HUES48 (cell line): ENCODE data around the gene HYDIN.

Source experiments
- H3K27ac ChIP-seq: one replicate; pipeline ENCODE4 v1.7.0; 2013; ENCODE audit warnings: low read depth, low read length, inconsistent platforms
- H3K27me3 ChIP-seq: 2 replicates; pipeline ENCODE4 v1.6.1; 2013; ENCODE audit warnings: mild to moderate bottlenecking, low read length; ENCODE audit not compliant: control insufficient read depth, insufficient read depth
- H3K36me3 ChIP-seq: 2 replicates; pipeline ENCODE4 v1.6.1; 2013; ENCODE audit warnings: low read length; ENCODE audit not compliant: control insufficient read depth, insufficient read depth
- H3K4me1 ChIP-seq: 2 replicates; pipeline ENCODE4 v1.6.1; 2013; ENCODE audit warnings: mild to moderate bottlenecking, low read length; ENCODE audit not compliant: control insufficient read depth, insufficient read depth
- H3K4me3 ChIP-seq: 2 replicates; pipeline ENCODE4 v1.5.1; 2013; ENCODE audit warnings: mild to moderate bottlenecking, low read depth, low read length
- H3K9ac ChIP-seq: 2 replicates; pipeline ENCODE4 v1.6.1; 2013; ENCODE audit warnings: mild to moderate bottlenecking, low read depth, low read length, moderate library complexity
- H3K9me3 ChIP-seq: 2 replicates; pipeline ENCODE4 v1.6.1; 2013; ENCODE audit warnings: low read length; ENCODE audit not compliant: control insufficient read depth, insufficient read depth

HYDIN gene

GRCh38 chr16:70758786-70759185, 471.7 kb downstream of the HYDIN start:
- H3K27ac ChIP-seq, result no peak overlapping the region
- no peaks in the 10 kb centered on the region for H3K9me3 ChIP-seq
- H3K27me3 ChIP-seq, result no peaks in the 10 kb centered on the region
- H3K4me1 ChIP-seq, result peaks cover 8% of the 10 kb centered on the region
- no peak overlapping the region for H3K4me3 ChIP-seq
- peaks cover 36% of the 10 kb centered on the region for H3K36me3 ChIP-seq
- H3K9ac ChIP-seq, result no peak overlapping the region
